HG02870 (cell line): ENCODE data around the gene ABRAXAS1.

Source experiments
- ATAC-seq: cut with Tn5 transposase; IDR thresholded peaks from one replicate; pipeline ENCODE4 v1.9.1; 2021; ENCODE audit warnings: mild to moderate bottlenecking, moderate library complexity; ENCODE audit not compliant: unreplicated experiment

Gene ABRAXAS1

GRCh38 chr4:83454686-83455085 is 30.2 kb downstream of the ABRAXAS1 start:
- ATAC-seq = no peak

DNA sequence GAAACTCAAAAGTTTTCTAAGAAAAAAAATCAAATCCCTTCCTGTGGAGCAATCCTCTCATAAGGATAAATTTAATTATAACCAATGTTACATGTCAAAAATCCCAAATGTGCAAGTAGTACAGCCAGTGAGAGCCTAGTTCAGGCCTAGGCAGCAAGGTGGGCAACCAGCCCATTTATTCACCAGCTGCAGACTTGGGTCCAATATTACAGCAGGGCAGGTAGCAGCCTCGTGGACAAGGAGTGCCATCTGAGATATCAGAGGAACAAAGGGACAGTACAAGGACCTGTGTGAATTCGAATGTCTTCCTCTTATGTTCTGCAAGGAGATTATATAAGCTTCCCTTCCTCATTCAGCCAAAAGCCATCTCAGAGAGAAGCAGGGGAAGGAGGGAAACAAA is 35.9 kb downstream of the ABRAXAS1 start:
- no peak for ATAC-seq

GRCh38 chr4:83440899-83441298 is 44.0 kb downstream of the ABRAXAS1 start:
- ATAC-seq = no peak

GRCh38 chr4:83440148-83440814 is 44.6 kb downstream of the ABRAXAS1 start:
- ATAC-seq = no peak

- no peak for ATAC-seq
Measured at GRCh38 chr4:83438719-83439118, 46.2 kb downstream of the ABRAXAS1 start.

GRCh38 chr4:83436680-83437079 is 48.2 kb downstream of the ABRAXAS1 start:
- ATAC-seq = no peak

DNA sequence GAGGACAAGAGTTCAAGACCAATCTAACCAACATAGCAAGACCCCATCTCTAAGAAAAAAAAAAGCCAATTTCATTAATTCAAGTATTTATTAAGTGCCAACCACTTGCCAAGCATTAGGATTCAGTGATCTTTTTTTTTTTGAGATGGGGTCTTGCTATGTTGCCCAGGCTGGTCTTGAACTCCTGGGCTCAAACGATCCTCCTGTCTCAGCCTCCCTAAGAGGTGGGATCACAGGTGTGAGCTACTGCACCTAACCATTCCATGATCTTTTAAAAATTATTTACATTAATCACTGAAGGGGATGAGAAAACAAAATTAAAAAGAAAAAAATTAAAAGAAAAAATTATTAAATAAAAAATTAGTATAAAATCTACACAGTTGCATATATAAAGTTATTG is 53.7 kb downstream of the ABRAXAS1 start:
- ATAC-seq = no peak

- ATAC-seq = no peak
Measured at GRCh38 chr4:83418211-83418610, 66.7 kb downstream of the ABRAXAS1 start.

GRCh38 chr4:83417566-83417965 is 67.3 kb downstream of the ABRAXAS1 start:
- ATAC-seq = no peak

- ATAC-seq = no peak
Measured at GRCh38 chr4:83413676-83414075, 71.2 kb downstream of the ABRAXAS1 start.
